GM12878 (cell line): ENCODE results near the gene C9orf57. TPM values are rescaled to one million over a fixed set of nuclear protein-coding genes. Genes with fewer than 3 reads are reported as not detected.

ENCODE experiments used
- ASH2L ChIP-seq: fragments of 300-600, 200-600 bp; sonication (generic); IDR thresholded peaks from 2 replicates; pipeline ENCODE4 v1.6.1; 2017; ENCODE audit warnings: low read depth, mild to moderate bottlenecking, borderline replicate concordance
- E2F8 ChIP-seq: fragments of 450-650 bp; IDR thresholded peaks from 2 replicates; pipeline ENCODE4 v1.6.1; 2018; ENCODE audit warnings: mild to moderate bottlenecking, low read depth, moderate library complexity; ENCODE audit not compliant: partially characterized antibody
- ETV6 ChIP-seq, 2 experiments: fragments of 450-650 bp in 1 of 2; IDR thresholded peaks in 1 of 2; conservative IDR thresholded peaks in 1 of 2; 2 replicates each; pipeline ENCODE4 v1.6.1; 2014; ENCODE audit warnings: antibody characterized with exemption in 1 of 2, borderline replicate concordance in 1 of 2, low read depth in 1 of 2, mild to moderate bottlenecking in 1 of 2, moderate library complexity in 1 of 2
- FOXK2 ChIP-seq: fragments of 450-650 bp; IDR thresholded peaks from 2 replicates; pipeline ENCODE4 v1.6.1; 2017; ENCODE audit warnings: mild to moderate bottlenecking, moderate library complexity
- HCFC1 ChIP-seq: fragments of 150-350 bp; IDR thresholded peaks from 2 replicates; pipeline ENCODE4 v1.6.1; 2014; ENCODE audit warnings: low read length
- IKZF1 ChIP-seq: fragments of 450-650 bp; conservative IDR thresholded peaks from 2 replicates; pipeline ENCODE4 v1.6.1; 2017; ENCODE audit warnings: antibody characterized with exemption, mild to moderate bottlenecking
- IRF4 ChIP-seq: IDR thresholded peaks from 2 replicates; pipeline ENCODE4 v1.6.1; 2011; ENCODE audit warnings: low read depth, low read length
- KLF5 ChIP-seq: fragments of 450-650 bp; IDR thresholded peaks from 2 replicates; pipeline ENCODE4 v1.6.1; 2014; ENCODE audit warnings: mild to moderate bottlenecking; ENCODE audit not compliant: partially characterized antibody
- LARP7 ChIP-seq: fragments of 450-650 bp; IDR thresholded peaks from 2 replicates; pipeline ENCODE4 v1.6.1; 2017; ENCODE audit warnings: mild to moderate bottlenecking
- MLLT1 ChIP-seq: fragments of 450-650 bp; IDR thresholded peaks from 2 replicates; pipeline ENCODE4 v1.6.1; 2016; ENCODE audit warnings: mild to moderate bottlenecking
- NBN ChIP-seq: fragments of 450-650 bp; IDR thresholded peaks from 2 replicates; pipeline ENCODE4 v1.6.1; 2016
- PRDM15 ChIP-seq: fragments of 450-650 bp; formaldehyde crosslinking; IDR thresholded peaks from 2 replicates; pipeline ENCODE4 v1.4.0; 2020; ENCODE audit warnings: mild to moderate bottlenecking, moderate library complexity
- RAD21 ChIP-seq: IDR thresholded peaks from 2 replicates; pipeline ENCODE4 v1.6.1; 2011; ENCODE audit warnings: mild to moderate bottlenecking, low read depth, low read length, moderate library complexity; ENCODE audit not compliant: insufficient read depth
- RB1 ChIP-seq: fragments of 450-650 bp; formaldehyde crosslinking; IDR thresholded peaks from 2 replicates; pipeline ENCODE4 v1.6.1; 2017; ENCODE audit warnings: mild to moderate bottlenecking, borderline replicate concordance
- SMARCA5 ChIP-seq: fragments of 450-650 bp; IDR thresholded peaks from 2 replicates; pipeline ENCODE4 v1.6.1; 2017; ENCODE audit warnings: mild to moderate bottlenecking
- SUZ12 ChIP-seq: fragments of 200-600 bp; sonication (generic); IDR thresholded peaks from one replicate; pipeline ENCODE4 v1.6.1; 2018; ENCODE audit warnings: antibody characterized with exemption, mild to moderate bottlenecking; ENCODE audit not compliant: unreplicated experiment
- YY1 ChIP-seq: IDR thresholded peaks from 2 replicates; pipeline ENCODE4 v1.6.1; 2011; ENCODE audit warnings: low read depth, mild to moderate bottlenecking, low read length
- ZNF274 ChIP-seq: IDR thresholded peaks from one replicate; pipeline ENCODE4 v1.8.0; 2011; ENCODE audit not compliant: insufficient read length, insufficient read depth
- ZNF384 ChIP-seq: IDR thresholded peaks from 2 replicates; pipeline ENCODE4 v1.6.1; 2012; ENCODE audit warnings: low read depth, mild to moderate bottlenecking, low read length, improper control_type of control experiment, borderline replicate concordance
- ZZZ3 ChIP-seq: IDR thresholded peaks from 2 replicates; pipeline ENCODE4 v1.6.1; 2011; ENCODE audit warnings: low read depth; ENCODE audit not compliant: control insufficient read depth, insufficient read length
- polyA plus RNA-seq, 11 experiments: library from polyadenylated mRNA; depleted of rRNA in 4 of 11; unstranded in 6 of 11; stranded (reverse) in 5 of 11; fragments of >200 nt; fragmentation: Nextera tagmentation in 4 of 11; fragmentation: Illumina TruSeq in 1 of 11; extraction: Ambion mirVana in 4 of 11; extraction: Trizol in 1 of 11; gene quantifications; 1 replicate in 1 of 11; 2 replicates in 10 of 11; pipeline versions ENCODE4 v1.2.1 to v1.2.3, GENCODE V29; 2011 to 2016; ENCODE audit warnings: inconsistent platforms in 2 of 11, missing spikeins in 2 of 11, low read depth in 1 of 11
- total RNA-seq, 4 experiments: library from RNA; depleted of rRNA in 3 of 4; stranded (reverse); fragments of >200 nt in 3 of 4; fragmentation: Illumina TruSeq in 1 of 4; extraction: Trizol in 1 of 4; gene quantifications; 2 replicates each; pipeline versions ENCODE4 v1.2.1 to v1.2.3, GENCODE V29; 2013 to 2021

The C9orf57 gene
- total and polyA plus RNA-seq, 10 of the 15 experiments (the other 5 are each of a cell fraction or from before 2014, with no cell fraction given): 0.06 to 0.27 TPM; not detected in 8

DNA sequence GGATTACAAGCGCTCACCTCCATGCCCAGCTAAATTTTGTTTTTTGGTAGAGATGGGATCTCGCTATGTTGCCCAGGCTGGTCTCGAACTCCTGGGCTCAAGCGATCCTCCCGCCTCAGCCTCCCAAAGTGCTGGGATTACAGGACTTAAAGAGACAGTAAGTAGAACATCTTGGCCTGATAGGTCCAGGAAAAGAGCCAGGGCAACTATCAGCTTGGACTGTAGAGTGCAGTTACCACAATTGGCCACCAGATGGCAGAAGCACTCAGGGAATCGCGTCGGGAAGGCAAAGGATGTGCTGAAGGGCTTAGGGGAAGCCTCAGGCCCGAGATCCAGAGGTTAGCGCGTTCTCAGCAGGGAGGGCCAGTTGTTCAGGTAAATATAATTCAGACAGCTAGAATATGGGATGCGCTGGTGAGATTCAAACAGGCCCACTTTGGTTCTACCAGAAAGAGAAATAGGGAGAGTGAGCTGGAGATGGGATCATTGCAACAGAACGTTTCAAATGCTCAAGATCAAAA lies 21.5 kb downstream of the C9orf57 start (continued):
- TF ChIP-seq PRDM15 (no peak), HCFC1 (peak; percentile 14; the same call in 1 of the 2 replicates), RB1 (0 out of 2 replicates have a peak, but pooled peaks have one; percentile 47), IKZF1 (no peak), KLF5 (no peak), FOXK2 (no peak), E2F8 (peak; percentile 38), SUZ12 (no peak), YY1 (peak; percentile 46; the same call in 1 of the 2 replicates), MLLT1 (peak; percentile 57; the same call in 1 of the 2 replicates), SMARCA5 (0 out of 2 replicates have a peak, but pooled peaks have one; percentile 33), RAD21 (peak; percentile 95), NBN (0 out of 2 replicates have a peak, but pooled peaks have one; percentile 54), ZNF274 (no peak), ZNF384 (no peak), LARP7 (0 out of 2 replicates have a peak, but pooled peaks have one; percentile 38), ETV6 (conservative IDR thresholded peaks at IDR 0.05 in 1 of 2, IDR thresholded peaks at IDR 0.05 in 1 of 2; ENCODE audit: borderline replicate concordance in 1 of 2, low read depth in 1 of 2) (no peak), ZZZ3 (no peak), IRF4 (no peak), ASH2L (no peak)
